ENCODE measurements around the gene AMZ1.

AMZ1 gene, protein sequence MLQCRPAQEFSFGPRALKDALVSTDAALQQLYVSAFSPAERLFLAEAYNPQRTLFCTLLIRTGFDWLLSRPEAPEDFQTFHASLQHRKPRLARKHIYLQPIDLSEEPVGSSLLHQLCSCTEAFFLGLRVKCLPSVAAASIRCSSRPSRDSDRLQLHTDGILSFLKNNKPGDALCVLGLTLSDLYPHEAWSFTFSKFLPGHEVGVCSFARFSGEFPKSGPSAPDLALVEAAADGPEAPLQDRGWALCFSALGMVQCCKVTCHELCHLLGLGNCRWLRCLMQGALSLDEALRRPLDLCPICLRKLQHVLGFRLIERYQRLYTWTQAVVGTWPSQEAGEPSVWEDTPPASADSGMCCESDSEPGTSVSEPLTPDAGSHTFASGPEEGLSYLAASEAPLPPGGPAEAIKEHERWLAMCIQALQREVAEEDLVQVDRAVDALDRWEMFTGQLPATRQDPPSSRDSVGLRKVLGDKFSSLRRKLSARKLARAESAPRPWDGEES

DNA sequence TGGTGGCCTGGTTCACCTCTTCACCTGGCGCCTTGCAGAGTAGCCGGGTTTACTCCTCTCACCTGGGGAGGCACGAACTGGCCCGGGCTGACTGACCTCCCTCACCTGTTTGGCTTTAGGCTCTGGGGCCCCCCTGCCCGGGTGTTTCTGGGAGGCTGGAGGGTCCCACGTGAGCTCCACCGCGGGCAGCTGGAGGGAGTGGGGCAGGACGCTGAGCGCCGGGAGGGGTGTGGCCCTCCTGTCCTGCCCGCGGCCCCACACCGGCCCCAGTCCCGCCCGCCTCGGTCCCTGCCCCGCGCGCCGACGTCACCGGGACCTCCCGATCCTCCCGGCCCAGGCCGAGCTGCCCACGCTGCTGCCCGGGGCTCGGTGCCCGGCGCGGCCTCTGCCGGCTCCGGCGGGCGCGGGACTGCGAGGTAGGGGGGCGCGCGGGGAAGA lies at the start of gene AMZ1:
Gene AMZ1, plus strand, starts transcription at position 322 of the 438 bp plus-strand sequence. CDS start 12,250 bp downstream, outside the sequence.
- no peak for DNase-seq (ENCODE audit: low read depth in 3 of 3)

DNA sequence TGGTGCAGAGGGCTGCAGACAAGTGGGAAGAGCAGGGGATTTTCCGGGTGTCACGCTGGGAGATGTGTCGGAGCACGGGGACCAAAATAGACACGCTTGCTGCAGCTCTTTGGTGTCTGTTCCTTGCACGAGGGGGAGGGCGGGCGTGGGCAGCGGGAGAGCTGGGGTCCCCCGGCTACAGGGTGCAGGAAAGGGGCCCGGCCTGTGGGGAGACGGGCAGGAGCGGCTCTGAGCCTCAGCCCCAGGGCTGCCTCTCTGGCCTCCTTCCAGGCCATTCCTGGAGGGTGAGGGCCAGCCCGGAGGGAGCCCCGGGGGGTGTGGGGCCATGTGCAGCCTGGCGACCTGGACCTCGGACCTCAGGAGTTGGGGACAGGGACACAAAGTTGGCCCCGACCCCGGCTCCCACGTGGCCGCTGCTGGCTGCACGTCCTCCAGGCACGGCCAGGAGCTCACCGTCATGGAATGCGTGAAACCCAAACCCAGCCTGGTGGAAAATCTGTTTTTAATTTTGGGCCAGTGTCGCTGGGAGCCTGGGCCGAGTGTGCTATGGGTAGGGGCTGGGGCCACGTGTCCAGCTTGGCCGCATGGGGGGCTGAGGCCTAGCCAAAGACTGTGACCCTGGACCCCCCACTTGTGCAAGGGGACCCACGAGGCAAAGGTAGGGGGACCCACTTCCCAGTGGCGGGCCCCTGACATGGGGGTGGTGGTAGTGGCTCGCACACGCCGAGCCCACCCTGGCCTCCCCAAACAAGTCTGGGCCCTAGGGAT lies 49.6 kb upstream of the AMZ1 start:
- DNase-seq (ENCODE audit: low read depth in 3 of 3) = no peak

DNA sequence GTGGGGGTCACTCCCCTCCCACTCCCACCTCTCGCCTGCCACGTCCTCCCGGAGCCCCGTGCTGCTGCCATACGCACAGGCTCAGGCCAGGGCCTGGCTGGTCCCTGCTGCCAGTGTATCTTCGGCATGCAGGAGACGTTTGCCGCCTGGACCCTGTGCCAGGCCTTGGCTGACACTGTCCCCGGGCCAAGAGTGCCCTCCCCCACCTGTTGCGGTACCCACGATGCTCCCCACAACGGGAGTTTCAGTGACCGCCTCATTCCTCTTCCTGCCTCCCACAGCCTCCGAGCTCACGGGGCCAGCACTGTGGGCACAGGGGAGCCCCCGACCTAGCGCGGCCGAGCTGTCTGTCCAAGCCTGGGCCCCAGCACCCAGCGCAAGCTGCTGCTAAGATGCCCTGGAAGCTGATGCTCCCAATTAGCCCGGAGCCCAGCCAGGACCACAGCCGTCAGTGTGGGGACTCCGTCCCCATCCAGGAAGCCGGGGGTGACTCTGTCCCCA lies 48.8 kb upstream of the AMZ1 start:
- no peak for DNase-seq (ENCODE audit: low read depth in 3 of 3)

DNA sequence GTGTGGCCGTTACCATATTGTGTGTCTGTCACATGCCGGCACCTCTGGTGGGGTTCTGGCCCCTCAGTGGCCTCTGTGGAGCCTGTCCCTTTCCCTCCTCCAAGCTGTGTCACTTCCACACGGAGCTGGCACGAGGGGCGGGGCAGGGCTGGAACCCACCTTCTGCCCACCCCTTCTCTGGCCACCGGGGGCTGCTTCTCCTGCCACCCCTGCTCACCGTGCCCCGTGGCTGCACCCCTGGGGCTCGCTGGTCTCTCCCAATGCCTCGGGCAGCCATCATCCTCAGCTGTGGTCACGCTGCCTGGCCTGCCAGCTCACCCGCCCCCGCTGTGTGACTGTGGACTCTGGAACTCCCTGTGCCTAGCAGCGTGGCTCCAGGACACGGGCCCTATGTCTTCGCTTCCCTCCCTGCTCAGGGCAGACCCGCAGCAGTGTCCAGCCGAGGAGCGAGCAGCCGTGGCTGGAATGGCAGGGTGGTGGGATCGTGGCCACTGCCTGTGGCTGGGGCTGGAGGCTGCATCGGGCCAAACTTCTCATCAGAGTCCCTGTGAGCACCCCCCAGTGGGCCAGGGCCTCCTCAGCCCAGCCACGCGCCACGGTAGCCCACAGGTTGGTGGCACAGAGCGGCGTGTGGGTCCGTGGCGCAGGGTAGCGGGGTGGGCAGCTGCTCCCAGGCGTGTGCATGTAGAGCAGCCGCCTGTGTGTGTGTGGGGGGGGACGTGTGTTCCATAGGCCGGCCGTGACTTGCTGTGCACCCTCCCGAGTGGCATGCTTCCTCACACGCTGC lies 48.1 kb upstream of the AMZ1 start:
- no peak for DNase-seq (ENCODE audit: low read depth in 3 of 3)

DNA sequence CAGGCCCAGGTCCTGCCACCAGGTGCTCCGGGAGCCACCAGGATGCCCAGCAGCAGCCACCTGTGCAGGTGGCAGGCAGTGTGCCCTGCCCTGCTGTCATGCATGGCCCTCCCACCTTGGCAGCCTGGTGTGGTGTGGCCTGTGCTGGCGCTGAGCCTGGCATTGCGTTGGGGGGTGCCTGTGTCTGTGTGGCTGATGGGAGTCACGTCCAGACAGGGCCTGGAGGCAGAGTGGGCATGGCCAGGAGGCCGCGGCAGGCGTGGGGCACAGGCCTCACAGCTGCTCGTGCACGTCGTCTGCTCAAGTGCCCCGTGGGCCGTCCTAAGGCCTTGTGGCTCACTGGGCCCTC lies 47.5 kb upstream of the AMZ1 start:
- DNase-seq (ENCODE audit: low read depth in 3 of 3) = no peak

DNA sequence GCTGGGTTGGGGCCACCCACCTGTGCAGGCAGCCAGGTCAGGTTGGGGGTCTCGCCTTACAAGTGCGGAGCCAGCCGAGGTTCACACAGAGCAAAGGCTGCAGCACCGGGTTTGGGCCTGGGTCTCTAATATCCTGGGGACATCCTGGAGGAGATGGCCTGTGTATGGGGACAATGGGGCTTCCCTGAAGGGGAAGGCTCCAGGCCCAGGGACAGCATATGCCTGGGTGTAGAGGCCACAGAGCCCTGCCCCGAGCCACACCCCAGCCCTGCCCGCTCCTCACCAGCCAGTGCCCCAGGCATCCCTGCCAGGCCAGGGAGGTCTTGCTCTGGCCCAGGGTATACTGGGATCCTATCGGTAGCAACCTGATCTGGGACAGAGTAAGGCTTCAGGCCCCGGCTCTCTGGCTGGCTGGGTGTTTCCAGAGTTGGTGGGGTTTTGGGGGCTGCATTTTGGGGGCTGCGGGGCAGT lies 47.1 kb upstream of the AMZ1 start:
- no peak for DNase-seq (ENCODE audit: low read depth in 3 of 3)

DNA sequence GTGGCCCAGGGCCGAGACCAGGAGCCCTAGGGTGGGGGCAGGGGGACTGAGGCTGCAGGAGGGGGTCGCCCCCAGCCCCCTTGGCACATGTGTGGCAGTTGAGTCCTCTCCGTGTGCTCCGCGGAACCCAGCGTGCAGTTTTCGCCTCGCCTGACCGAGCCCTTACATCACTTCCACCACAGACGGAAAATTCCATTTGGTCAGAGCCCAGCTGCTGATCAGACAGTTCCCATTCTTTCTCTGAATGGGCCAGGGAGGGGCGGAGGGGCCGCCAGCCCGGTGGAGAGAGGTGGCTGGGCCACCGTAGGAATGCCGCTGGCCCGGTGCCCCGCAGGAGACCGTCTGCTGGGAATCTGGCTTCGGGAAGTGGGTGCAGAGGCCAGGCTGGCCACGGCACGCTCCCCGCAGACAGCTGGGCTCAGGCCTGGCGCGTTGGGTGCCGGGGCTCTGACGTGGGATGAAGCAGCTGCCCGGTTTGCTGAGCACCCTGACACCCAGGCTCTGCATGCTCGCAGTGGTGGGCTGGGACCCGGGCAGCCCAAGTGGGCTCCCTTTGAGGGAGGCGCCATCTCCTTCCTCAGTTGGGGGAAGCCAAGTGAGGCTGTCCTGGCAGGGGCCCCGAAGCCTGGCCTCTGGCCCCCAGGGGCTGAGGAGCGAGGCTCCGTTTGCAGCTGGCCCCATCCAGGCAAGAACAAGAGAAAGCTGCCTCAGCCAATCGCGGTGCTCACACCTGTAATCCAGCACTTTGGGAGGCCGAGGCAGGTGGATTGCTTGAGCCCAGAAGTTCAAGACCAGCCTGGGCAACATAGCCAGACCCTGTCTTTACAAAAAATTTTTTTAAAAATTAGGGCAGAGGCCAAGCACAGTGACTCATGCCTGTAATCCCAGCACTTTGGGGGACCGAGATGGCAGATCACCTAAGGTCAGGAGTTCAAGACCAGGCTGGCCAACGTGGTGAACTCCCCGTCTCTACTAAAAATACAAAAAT lies 46.3 kb upstream of the AMZ1 start:
- DNase-seq (ENCODE audit: low read depth in 3 of 3) = no peak

DNA sequence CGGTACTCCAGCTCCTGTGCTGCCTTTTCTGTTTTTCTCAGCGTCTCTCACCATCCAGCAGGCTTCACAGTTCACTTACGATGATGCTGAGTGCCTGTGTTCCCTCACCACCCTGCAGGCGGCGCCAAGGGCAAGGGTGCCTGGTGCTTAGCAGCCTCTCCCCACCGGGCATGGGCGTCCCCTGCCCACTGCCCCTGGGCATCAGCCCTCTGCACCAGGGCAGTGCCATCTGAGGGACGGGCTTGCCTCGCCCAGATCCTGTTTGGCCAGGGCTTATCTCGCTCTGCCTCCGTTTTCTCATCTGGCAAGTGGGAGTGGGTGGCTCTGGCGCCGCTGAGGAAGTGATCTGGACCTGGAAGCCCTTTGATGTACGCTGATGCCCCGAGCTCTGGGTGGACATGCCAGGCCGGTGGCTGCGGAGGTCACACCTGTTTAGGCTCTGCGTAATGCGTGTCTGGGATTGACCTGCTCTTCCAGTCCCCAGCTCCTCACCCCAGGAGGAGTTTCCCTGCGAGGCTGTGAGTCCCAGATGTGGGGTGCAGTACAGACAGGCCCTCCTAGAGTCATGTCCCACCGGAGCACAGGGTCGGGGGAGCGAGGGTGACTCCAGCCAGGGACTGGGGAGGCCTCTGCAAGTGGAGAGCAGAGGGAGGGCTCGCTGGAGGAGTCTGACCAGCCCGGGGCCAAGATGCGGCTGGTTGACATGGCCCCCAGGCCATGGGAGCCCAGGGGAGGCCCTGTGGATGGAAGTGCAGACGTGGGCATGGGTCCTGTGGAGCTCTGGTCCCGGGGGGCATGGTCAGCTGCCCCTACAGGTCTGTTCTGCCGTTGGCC lies 44.4 kb upstream of the AMZ1 start:
- no peak for DNase-seq (ENCODE audit: low read depth in 3 of 3)

DNA sequence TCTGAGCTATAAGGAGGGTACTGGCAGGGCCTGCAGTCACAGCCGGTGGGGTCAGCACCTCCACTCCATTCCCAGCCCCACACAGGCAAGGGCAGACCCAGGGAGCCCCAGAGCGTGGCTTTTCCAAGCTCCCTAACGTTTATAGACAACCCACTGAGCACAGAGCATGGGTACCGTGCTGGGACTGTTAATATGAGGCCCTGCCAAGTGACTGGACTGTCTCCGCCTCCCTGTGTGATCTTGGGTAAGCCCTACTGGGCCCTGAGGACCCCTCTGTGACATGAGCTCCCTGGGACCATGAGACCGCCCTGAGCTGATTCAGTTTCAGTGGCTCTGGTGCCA lies 43.8 kb upstream of the AMZ1 start:
- no peak for DNase-seq (ENCODE audit: low read depth in 3 of 3)

DNA sequence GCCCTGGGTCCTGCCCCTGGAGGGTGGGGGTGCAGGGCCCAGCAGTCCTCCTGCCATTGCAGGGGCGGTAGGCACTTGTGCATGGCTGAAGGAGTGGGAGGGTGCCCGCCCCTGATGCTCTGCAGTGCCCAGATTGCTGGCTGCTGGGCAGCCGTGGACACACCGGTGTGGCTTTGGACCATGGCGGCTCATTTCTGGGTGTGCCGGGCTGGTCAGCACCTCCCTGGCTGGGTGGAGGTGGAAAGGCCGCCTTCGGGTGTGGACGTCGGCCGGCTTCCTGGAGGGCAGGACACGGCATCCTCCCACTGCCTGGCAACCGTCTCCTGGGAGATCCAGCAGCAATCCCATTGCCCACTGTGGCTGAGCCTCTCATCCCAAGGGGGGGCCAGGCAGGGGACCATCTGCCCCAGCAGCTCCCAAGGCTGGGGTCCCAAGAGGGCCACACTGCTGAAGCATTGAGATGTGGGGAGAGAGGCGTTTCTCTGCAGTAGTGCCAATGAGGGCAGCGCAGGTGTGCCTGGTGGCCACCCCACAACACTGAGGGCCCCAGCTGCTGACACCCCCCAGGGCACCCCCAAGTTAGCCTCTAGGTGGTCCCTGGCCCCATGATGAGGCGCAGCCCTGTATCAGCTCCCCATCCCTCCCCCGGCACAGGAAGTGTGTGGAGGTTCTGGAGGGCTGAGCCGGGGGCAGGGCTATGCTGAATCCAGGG lies 43.3 kb upstream of the AMZ1 start:
- no peak for DNase-seq (ENCODE audit: low read depth in 3 of 3)

DNA sequence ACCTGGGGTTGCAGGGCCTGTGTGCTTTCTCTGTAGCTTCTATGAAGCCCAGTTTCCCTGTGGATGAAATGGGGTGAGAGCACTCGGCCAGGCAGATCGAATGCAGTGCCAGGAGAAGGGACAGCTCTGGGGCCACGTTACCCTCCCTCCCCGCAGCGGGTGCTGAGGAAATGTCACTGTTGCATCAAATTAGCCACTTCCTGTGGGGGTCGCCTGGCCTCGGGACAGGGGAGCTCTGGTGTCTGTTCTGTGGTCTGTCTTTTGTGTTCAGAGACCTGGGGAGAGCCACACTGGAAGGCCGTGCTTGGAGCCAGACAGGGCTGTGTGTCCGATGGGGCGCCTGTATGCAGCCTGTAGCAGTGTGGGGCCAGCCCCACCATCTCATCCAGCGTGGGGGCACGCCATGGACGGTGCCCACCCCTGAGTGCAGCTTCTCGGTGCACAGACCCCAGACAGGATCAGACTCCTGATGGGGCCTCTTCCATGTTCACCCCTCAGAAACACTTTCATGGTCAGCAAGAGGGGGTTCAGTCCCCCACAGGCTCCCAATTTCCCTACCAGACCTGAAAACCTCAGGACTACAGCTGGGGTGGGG lies 42.6 kb upstream of the AMZ1 start:
- no peak for DNase-seq (ENCODE audit: low read depth in 3 of 3)

DNA sequence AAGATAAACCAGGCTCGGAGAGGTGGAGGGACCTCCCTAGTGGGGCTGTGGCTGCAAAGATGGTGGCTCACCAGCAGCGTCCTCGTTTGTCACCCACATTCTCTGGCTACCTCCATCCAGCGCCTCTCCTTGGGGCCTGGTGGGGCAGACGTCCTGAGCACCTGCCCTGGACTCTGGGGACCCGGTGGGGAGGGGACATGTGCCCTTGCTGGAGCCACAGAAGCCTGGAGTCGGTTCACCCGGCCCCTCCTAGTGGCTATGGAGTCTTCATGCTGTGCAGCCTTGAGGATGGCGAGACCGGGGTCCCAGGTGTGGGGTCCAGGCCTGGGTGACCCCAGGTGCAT lies 41.7 kb upstream of the AMZ1 start:
- no peak for DNase-seq (ENCODE audit: low read depth in 3 of 3)

DNA sequence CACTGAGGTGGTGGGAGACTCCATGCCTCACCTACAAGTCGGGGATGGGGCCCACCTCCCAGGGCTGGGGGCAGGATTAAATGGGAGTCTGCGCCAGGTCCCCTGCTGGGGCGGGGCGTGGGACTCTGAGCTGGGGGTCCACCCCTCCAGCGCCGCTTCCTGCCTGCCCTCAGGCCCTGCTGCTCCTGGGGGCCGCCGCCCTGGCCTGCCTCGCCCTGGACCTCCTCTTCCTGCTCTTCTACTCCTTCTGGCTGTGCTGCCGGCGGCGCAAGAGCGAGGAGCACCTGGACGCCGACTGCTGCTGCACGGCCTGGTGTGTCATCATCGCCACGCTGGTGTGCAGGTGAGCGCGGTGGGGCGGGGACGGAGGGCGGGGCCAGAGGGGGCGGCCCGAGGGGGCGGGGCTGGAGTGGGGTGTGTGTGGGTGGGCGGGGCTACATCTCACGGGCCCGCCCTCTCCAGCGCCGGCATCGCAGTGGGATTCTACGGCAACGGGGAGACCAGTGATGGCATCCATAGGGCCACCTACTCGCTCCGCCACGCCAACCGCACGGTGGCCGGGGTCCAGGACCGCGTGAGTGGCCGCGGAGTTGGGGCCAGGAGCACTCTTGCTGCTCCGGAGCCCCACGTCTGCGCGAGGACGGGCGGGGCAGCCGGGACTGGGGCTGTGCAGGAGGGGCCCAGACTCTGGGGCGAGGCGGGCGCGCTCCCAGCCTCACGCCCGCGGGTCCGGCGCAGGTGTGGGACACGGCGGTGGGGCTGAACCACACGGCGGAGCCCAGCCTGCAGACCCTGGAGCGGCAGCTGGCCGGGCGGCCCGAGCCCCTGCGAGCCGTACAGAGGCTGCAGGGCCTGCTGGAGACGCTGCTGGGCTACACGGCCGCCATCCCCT lies 41.1 kb upstream of the AMZ1 start:
- no peak for DNase-seq (ENCODE audit: low read depth in 3 of 3)

DNA sequence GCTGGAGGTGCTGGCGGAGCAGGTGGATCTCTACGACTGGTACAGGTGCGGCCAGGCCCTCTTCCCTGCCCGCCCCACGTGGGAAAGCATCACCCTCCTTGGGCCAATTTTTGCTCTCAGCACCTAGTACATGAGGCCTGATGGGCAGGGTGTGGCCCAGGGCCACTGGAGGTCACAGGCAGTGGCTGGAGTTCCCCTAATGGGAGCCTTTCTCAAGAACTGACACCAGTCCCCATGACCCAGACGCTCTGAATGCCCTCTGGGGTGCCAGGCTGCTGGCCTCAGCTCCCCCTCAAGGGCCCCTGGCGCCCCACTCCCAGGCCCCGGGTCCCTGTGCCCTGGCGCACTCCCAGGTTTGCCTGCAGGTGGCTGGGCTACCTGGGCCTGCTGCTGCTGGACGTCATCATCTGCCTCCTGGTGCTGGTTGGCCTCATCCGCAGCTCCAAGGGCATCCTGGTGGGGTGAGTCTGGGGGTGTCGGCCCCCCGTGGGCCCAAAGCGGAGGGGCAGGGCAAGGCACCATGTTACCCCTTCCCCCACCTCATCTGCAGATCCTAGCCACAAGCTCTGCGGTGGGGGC lies 40.3 kb upstream of the AMZ1 start:
- no peak for DNase-seq (ENCODE audit: low read depth in 3 of 3)

DNA sequence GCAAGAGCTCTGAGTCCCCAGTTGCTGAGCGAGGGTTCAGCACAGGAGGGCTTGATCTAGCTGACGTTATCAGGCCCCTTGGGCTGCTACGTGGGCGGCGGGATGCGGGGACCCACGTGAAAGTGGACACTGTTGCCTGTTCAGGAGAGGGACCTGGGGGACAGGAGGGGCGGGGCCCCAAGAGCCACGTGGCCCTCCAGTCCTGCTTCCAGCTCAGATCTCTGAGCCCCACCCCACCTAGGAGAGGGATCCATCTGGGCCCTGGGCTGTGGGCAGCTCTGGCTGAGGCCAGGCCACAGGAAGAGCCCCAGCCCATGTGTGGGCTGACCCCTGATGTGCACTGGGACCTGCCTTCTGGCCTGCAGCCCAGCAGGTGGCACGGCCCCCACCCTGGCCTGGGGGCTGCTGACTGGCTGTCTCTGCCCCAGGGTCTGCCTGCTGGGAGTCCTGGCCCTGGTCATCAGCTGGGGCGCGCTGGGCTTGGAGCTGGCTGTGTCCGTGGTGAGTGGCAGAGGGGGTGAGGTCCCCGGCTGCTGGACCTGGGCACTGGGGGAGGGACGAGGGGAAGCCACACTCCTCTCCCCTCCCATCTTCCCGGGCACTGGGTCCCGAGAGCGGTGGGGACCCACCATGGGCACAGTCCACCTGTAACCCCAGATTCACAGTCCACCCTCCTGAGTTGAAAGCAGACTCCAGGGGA lies 38.7 kb upstream of the AMZ1 start:
- no peak for DNase-seq (ENCODE audit: low read depth in 3 of 3)

DNA sequence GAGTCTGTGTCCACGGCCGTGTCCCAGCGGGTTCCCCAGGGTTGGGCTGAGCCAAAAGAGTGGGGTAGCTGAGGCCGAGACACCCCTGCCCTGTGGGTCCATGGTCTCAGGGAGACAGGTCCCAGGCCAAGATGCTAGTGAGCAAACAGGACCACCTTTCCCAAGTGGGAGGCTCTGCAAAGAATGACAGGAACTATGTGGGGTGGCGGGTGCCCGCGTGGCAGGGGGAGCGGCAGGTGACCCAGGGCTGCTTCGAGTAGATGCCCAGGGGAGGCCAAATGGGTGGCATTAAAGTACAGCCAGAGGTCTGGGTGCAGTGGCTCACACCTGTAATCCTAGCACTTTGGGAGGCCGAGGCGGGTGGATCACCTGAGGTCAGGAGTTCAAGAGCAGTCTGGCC lies 38.0 kb upstream of the AMZ1 start:
- no peak for DNase-seq (ENCODE audit: low read depth in 3 of 3)

DNA sequence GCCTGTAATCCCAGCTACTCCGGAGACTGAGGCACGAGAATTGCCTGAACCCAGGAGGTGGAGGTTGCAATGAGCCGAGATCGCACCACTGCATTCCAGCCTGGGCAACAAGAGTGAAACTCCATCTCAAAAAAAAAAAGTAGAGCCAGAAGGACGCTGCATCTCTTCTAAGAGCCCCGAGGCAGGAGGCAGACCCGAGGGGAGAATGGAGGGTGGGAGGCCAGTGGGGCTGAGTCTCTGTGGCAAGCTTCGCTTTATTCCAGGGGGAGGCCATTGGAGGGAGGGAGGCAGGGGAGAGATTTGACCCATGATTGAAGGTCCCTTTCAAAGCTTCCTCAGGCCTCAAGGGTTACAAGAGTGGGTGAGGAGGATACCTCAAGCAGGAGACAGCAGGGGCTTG lies 37.6 kb upstream of the AMZ1 start:
- DNase-seq (ENCODE audit: low read depth in 3 of 3) = no peak

Measured in stimulated activated CD4-positive, alpha-beta T cell treated with anti-CD3 and anti-CD28 coated beads, TNF-alpha, amount 100 ng/mL, for 48 hours (primary cell).